HuH-7 (cell line): ENCODE data around the gene ST7.
A peak's percentile ranks its signal among the peaks of the same experiment; 100 is the strongest.
"Not testable (repeated sequence)": the region's sequence is repeated elsewhere in the genome, so short reads cannot be mapped to it uniquely, and the experiment has no call there.

Experiments used
- DNase-seq: peaks from one replicate; pipeline ENCODE4 v3.0.0; 2011; ENCODE audit warnings: low spot score

ST7 gene

GRCh38 chr7:117096942-117097341, 143.6 kb downstream of the ST7 start:
- no peak for DNase-seq

GRCh38 chr7:117097860-117098259, 144.6 kb downstream of the ST7 start:
- no peak for DNase-seq

GRCh38 chr7:117098457-117098856, 145.2 kb downstream of the ST7 start:
- DNase-seq = no peak

GRCh38 chr7:117101026-117101425, 147.7 kb downstream of the ST7 start:
- DNase-seq = no peak

GRCh38 chr7:117110480-117111315, 157.4 kb downstream of the ST7 start:
- peak; percentile 23 for DNase-seq

- DNase-seq = no peak
Observed at GRCh38 chr7:117111535-117111934, 158.2 kb downstream of the ST7 start.

- no peak for DNase-seq
Observed at GRCh38 chr7:117112640-117113039, 159.3 kb downstream of the ST7 start.

GRCh38 chr7:117113871-117114270, 160.6 kb downstream of the ST7 start:
- no peak for DNase-seq

- no peak for DNase-seq
Observed at GRCh38 chr7:117114272-117114671, 161.0 kb downstream of the ST7 start.

GRCh38 chr7:117116211-117116610, 162.9 kb downstream of the ST7 start:
- no peak for DNase-seq

GRCh38 chr7:117117172-117117571, 163.9 kb downstream of the ST7 start:
- no peak for DNase-seq

GRCh38 chr7:117118579-117119180, 165.4 kb downstream of the ST7 start:
- DNase-seq = no peak

- peak; percentile 26 for DNase-seq
Observed at GRCh38 chr7:117119192-117119924, 166.1 kb downstream of the ST7 start.

GRCh38 chr7:117120321-117120720, 167.0 kb downstream of the ST7 start:
- not testable (repeated sequence) for DNase-seq

GRCh38 chr7:117122036-117122435, 168.7 kb downstream of the ST7 start:
- DNase-seq = not testable (repeated sequence)

GRCh38 chr7:117122536-117122935, 169.2 kb downstream of the ST7 start:
- no peak for DNase-seq

- no peak for DNase-seq
Observed at GRCh38 chr7:117123311-117123926, 170.1 kb downstream of the ST7 start.

GRCh38 chr7:117124591-117125220, 171.4 kb downstream of the ST7 start:
- peak; percentile 26 for DNase-seq

- DNase-seq = no peak
Observed at GRCh38 chr7:117126676-117127075, 173.4 kb downstream of the ST7 start.

GRCh38 chr7:117127585-117128168, 174.4 kb downstream of the ST7 start:
- no peak for DNase-seq

- no peak for DNase-seq
Observed at GRCh38 chr7:117129521-117129955, 176.2 kb downstream of the ST7 start.

GRCh38 chr7:117130262-117130661, 177.0 kb downstream of the ST7 start:
- DNase-seq = no peak
